GM19035 (cell line): ENCODE results near the gene GOLT1A.
"Not testable (repeated sequence)": the region's sequence is repeated elsewhere in the genome, so short reads cannot be mapped to it uniquely, and the experiment has no call there.

Experiments used
- ATAC-seq: cut with Tn5 transposase; IDR thresholded peaks from one replicate; pipeline ENCODE4 v1.9.1; 2021; ENCODE audit not compliant: unreplicated experiment

Gene GOLT1A

DNA sequence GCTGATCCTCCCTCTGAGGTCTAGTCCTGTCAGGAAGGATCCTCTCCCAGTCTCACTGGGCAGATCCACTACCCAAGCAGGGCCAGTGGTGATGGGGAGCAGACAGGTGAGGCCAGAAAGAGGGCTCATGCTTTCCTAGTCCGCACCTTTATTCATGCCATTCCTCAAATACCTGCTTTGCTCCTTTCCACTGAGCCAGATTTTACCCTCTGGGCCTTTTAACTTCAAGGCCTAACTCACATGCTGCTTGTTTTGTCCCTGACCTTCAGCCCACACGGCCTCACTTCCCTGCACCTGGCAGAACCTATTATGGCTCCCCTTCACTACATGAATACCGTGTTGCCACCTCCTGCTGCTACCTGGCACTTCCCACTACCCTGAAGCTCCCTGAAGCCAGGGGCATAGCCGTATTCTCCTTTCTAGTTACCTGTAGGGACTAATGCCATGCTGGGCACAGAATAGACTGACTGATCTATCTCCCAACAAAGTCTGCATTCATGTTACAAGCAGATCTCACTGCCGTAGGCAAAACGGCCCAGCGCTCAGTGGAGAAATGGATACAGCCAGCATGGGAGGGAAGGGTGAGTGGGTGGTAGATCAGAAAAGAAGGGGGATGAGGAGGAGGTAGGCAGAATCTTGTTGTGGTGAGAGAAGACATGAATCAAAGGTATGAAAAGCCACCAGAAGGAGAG is 36.1 kb upstream of the GOLT1A start:
- no peak for ATAC-seq

DNA sequence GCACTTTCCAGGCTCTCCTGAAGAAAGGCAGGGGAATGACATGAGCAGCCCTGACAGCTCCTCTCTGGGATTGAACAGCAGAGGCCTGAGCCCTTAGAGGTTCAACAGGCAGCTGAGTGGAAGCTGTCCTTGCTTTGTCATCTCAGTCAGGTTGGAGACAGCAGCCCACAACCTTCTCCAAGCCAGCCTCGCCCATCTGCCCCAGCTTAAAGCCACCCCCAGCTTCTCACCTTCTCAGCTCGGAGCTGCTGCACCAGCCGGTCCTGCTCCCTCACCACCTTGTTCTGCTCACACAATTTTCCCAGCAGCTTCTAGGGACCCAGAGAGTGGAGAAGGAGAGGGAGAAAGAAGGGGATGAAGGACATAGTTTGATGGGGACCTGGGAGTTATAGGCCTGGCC is 35.2 kb upstream of the GOLT1A start:
- ATAC-seq = no peak

- no peak for ATAC-seq
Observed at GRCh38 chr1:204246876-204247275, 33.1 kb upstream of the GOLT1A start.

- no peak for ATAC-seq
Observed at GRCh38 chr1:204242920-204243319, 29.1 kb upstream of the GOLT1A start.

GRCh38 chr1:204241914-204242313 is 28.1 kb upstream of the GOLT1A start:
- ATAC-seq = no peak

DNA sequence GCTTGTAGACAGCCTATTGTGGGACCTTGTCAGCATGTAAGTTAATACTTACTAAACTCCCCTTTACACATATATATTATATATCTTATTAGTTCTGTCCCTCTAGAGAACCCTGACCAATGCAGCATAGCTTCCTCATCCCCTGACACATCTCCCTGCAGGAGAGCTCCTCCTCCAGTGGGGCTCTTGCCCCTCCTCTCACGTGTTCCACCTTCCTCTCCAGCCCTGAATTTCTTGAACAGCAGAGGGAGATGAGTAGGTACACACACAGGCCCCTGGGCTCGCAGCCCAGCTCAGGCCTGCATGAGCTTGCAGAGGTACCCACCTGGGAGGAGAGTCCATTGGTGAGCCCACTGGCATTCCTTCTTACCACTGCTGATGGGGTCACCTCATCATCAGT is 27.3 kb upstream of the GOLT1A start:
- no peak for ATAC-seq

DNA sequence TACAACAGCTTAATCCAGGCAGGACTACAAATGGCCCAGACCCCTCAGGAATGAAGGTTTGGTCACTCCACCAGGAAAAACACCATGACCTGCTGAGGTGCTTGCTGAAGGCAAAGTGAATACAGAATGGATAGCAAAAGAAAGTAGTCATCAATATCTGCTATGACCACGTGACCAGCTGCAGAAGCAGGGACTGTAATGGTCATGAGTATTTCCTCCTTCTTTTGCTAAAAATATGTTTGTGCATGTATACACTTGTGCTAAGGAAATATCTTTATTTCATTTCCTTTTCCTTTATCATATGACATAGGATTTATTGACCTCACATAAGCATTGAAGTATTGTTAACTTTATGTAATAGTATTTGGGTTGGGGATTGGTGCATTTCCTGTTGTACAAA is 26.4 kb upstream of the GOLT1A start:
- no peak for ATAC-seq

GRCh38 chr1:204239401-204239800 is 25.6 kb upstream of the GOLT1A start:
- not testable (repeated sequence) for ATAC-seq

DNA sequence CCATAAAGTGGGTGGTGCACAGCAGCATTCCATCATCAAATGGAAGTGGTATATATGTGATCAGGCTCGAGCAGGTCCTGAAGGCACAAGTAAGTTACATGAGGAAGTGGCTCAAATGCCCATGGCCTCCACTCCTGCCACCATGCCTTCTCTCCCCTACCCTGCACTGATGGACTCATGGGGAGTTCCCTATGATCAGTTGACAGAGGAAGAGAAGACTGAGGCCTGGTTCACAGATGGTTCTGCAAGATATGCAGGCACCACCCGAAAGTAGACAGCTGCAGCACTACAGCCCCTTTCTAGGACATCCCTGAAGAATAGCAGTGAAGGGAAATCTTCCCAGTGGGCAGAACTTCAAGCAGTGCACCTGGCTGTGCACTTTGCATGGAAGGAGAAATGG is 24.7 kb upstream of the GOLT1A start:
- ATAC-seq = not testable (repeated sequence)

GRCh38 chr1:204237515-204237914 is 23.7 kb upstream of the GOLT1A start:
- not testable (repeated sequence) for ATAC-seq

DNA sequence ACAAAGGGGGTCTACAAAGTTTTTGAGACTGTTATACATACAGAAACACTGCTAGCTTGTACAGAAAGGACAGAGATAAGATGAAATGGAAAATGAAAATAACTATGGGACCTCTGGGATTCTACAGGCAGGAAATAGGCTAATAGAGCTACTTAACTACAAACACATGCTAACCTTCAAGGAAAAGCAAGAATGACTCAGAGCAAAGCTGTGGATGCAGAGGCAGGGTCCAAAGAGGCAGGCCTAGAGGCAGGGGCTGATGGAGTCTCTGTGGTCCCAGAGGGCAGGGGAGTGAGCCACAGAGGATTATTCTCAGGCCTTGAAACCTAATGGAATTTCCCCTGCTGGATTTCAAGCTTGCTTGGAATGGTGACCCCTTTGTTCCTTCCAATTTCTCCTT is 18.7 kb upstream of the GOLT1A start:
- no peak for ATAC-seq

GRCh38 chr1:204230211-204230610 is 16.4 kb upstream of the GOLT1A start:
- ATAC-seq = no peak

DNA sequence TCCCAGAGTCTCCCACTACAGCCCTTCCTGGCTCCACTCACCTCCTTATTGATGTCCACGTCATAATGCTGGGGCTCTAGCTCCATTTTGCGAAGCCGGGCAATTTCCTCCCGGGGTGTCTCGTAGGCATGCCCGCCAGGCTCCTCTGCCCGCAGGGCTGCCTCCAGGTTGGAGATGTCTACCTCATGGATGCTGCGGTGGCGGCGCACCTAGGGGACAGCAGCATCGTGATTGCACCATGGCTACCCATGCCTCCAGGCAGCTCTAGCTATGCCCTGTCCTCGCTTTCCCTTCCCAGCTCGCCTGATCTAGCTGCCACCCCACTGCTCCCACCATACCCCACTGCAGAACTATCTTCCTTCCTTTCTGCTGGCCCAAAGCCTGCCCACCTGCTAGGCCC is 15.1 kb upstream of the GOLT1A start:
- ATAC-seq = no peak

GRCh38 chr1:204227996-204228785 is 14.4 kb upstream of the GOLT1A start:
- ATAC-seq = no peak

GRCh38 chr1:204227351-204227750 is 13.6 kb upstream of the GOLT1A start:
- ATAC-seq = no peak

DNA sequence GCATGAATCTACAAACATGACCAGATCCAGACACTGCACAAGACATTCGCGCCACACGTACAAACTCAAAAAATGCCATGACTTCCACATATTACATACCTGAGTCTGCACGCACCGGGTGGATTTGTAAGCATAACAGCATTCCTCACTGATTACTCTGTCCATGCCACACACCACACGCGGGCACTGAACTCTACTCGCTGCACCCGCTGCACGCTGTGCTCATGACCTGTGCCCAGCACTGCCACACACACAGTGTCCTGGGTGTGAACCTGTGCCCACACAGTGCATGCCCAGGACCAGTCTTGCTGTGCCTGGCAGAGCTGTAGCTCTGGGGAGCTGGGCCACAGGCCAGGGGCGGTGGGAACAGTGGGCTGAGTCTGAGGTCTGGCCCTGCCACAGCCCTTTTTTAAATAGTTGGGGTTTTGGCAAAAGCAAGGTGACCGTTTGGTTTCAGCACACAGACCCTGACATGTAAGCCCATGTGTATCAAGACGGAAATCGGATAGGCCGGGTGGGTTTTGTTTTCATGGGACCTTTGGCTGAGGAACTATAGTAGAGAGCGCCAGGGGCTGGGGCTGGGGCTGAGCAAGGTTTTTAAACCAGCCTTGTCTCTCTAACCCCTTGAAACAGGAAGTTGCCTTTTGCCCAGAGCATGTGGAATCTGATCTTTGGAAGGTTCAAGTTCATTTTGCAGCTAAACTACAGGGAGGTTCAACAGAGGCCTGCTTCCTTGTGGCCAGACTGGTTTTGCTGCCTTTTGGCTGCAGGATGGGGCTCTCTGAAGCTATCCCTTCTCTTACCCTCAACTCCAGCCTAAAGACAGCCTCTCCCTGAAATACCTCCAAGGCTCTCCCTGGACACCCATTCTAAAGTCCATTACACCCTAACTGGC is 12.3 kb upstream of the GOLT1A start:
- ATAC-seq = no peak

DNA sequence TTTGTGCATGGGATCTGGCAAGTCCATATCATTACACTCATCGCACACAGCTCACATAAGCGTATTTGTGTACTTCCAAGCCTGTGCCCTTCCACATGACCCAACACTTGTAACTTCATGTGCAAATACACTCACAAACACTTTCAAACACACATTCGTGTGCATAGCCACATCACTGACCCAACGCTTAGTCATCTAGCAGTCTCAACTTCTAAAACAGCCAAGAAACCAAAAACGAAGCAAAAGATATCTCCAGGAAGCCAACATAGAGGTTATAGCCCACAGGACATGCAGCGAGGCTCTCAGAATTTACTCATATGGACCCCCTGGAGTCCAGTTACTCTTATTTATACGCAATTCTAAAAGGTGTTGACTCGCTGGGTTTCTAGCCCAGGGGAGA is 10.9 kb upstream of the GOLT1A start:
- ATAC-seq = no peak

GRCh38 chr1:204223129-204223860 is 9.5 kb upstream of the GOLT1A start:
- no peak for ATAC-seq

DNA sequence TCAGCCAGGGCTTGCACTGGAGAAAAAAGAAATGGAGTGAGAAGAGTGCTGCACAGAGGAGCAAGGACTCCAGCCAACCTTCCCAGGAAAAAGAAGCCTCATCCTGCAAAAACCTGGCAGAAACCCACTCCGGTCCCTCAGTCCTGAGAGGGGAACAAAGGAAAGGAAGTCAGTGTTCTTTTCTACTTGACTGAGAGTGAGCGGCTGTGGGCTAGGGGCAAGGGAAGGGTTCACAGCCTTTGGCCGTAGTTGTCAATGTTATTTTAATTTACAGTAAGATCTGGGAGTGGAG is 8.9 kb upstream of the GOLT1A start:
- ATAC-seq = no peak

- no peak for ATAC-seq
Observed at GRCh38 chr1:204222006-204222763, 8.4 kb upstream of the GOLT1A start.
